ENCODE data around the gene CCKAR.

The CCKAR gene

GRCh38 chr4:26459054-26459755 lies 31.1 kb downstream of the CCKAR start:
- Histone ChIP-seq H3K27me3 (ENCODE audit: insufficient read depth, low read length) (no peaks in the 10 kb centered on the region), H3K36me3 (ENCODE audit: insufficient read depth, low read length) (no peaks in the 10 kb centered on the region), H3K9ac (ENCODE audit: low read length) (no peak overlapping the region), H3K9me3 (ENCODE audit: low read length) (no peaks in the 10 kb centered on the region), H3K4me1 (ENCODE audit: insufficient read depth, low read length, severe bottlenecking) (no peaks in the 10 kb centered on the region), H4K20me1 (ENCODE audit: insufficient read depth, low read length) (no peaks in the 10 kb centered on the region), H3K27ac (ENCODE audit: low read depth, low read length, poor library complexity, severe bottlenecking) (no peak overlapping the region), H2AFZ (ENCODE audit: low read length) (no peak overlapping the region), H3K9me2 (ENCODE audit: low read depth, low read length) (no peaks in the 10 kb centered on the region), H3K4me2 (ENCODE audit: low read length) (no peak overlapping the region), H3K79me2 (ENCODE audit: insufficient read depth, low read length) (no peaks in the 10 kb centered on the region), H3F3A (ENCODE audit: insufficient read depth, low read length) (no peaks in the 10 kb centered on the region), H3K4me3 (ENCODE audit: low read depth, low read length, poor library complexity, severe bottlenecking) (no peak overlapping the region)
- no peak for TF ChIP-seq EZH2 (IDR thresholded peaks at IDR 0.05; ENCODE audit: borderline replicate concordance, low read length)
- peak; percentile 46; the same call in 1 of the 2 replicates for TF ChIP-seq CTCF (IDR thresholded peaks at IDR 0.05; ENCODE audit: low read length)

- H3K9me3 ChIP-seq (ENCODE audit: low read length), result no peaks in the 10 kb centered on the region
- H3K36me3 ChIP-seq (ENCODE audit: insufficient read depth, low read length), result no peaks in the 10 kb centered on the region
- no peaks in the 10 kb centered on the region for H3K4me1 ChIP-seq (ENCODE audit: insufficient read depth, low read length, severe bottlenecking)
- H3K79me2 ChIP-seq (ENCODE audit: insufficient read depth, low read length), result no peaks in the 10 kb centered on the region
- H3K9me2 ChIP-seq (ENCODE audit: low read depth, low read length), result no peaks in the 10 kb centered on the region
- no peak overlapping the region for H2AFZ ChIP-seq (ENCODE audit: low read length)
- no peaks in the 10 kb centered on the region for H4K20me1 ChIP-seq (ENCODE audit: insufficient read depth, low read length)
- TF ChIP-seq CTCF (IDR thresholded peaks at IDR 0.05; ENCODE audit: low read length) (no peak), EZH2 (IDR thresholded peaks at IDR 0.05; ENCODE audit: borderline replicate concordance, low read length) (no peak)
- H3F3A ChIP-seq (ENCODE audit: insufficient read depth, low read length), result no peaks in the 10 kb centered on the region
- no peak overlapping the region for H3K9ac ChIP-seq (ENCODE audit: low read length)
- no peak overlapping the region for H3K27ac ChIP-seq (ENCODE audit: low read depth, low read length, poor library complexity, severe bottlenecking)
- no peak overlapping the region for H3K4me3 ChIP-seq (ENCODE audit: low read depth, low read length, poor library complexity, severe bottlenecking)
- H3K27me3 ChIP-seq (ENCODE audit: insufficient read depth, low read length), result no peaks in the 10 kb centered on the region
- no peak overlapping the region for H3K4me2 ChIP-seq (ENCODE audit: low read length)
Observed at GRCh38 chr4:26458157-26458561, 32.1 kb downstream of the CCKAR start.

GRCh38 chr4:26457412-26457811 lies 32.9 kb downstream of the CCKAR start:
- Histone ChIP-seq H3K9ac (ENCODE audit: low read length) (no peak overlapping the region), H3K4me1 (ENCODE audit: insufficient read depth, low read length, severe bottlenecking) (no peaks in the 10 kb centered on the region), H3K9me2 (ENCODE audit: low read depth, low read length) (no peaks in the 10 kb centered on the region), H3K9me3 (ENCODE audit: low read length) (no peaks in the 10 kb centered on the region), H3K79me2 (ENCODE audit: insufficient read depth, low read length) (no peaks in the 10 kb centered on the region), H3K4me2 (ENCODE audit: low read length) (no peak overlapping the region), H3F3A (ENCODE audit: insufficient read depth, low read length) (no peaks in the 10 kb centered on the region), H2AFZ (ENCODE audit: low read length) (no peak overlapping the region), H3K4me3 (ENCODE audit: low read depth, low read length, poor library complexity, severe bottlenecking) (no peak overlapping the region), H3K27me3 (ENCODE audit: insufficient read depth, low read length) (no peaks in the 10 kb centered on the region), H3K36me3 (ENCODE audit: insufficient read depth, low read length) (no peaks in the 10 kb centered on the region), H4K20me1 (ENCODE audit: insufficient read depth, low read length) (no peaks in the 10 kb centered on the region), H3K27ac (ENCODE audit: low read depth, low read length, poor library complexity, severe bottlenecking) (no peak overlapping the region)
- no peak for TF ChIP-seq EZH2 (IDR thresholded peaks at IDR 0.05; ENCODE audit: borderline replicate concordance, low read length)
- no peak for TF ChIP-seq CTCF (IDR thresholded peaks at IDR 0.05; ENCODE audit: low read length)

Measured in OCI-LY1 (cell line).